Type B pancreatic cell (in vitro differentiated cells): ENCODE results near the gene EXTL1. TPM values are rescaled to one million over a fixed set of nuclear protein-coding genes. Genes with fewer than 3 reads are reported as not detected.

Experiments used
- DNase-seq: peaks from one replicate; pipeline ENCODE4 v3.0.0; 2021; ENCODE audit warnings: mixed read lengths; ENCODE audit not compliant: unreplicated experiment; ENCODE audit errors: extremely low spot score
- H3K27ac Mint-ChIP-seq: 2 replicates; pipeline ENCODE4 v1.8.0; 2021; ENCODE audit warnings: mild to moderate bottlenecking, mixed read lengths
- H3K27me3 Mint-ChIP-seq: 2 replicates; pipeline ENCODE4 v1.8.0; 2021; ENCODE audit warnings: mixed read lengths
- H3K36me3 Mint-ChIP-seq: 2 replicates; pipeline ENCODE4 v1.8.0; 2021; ENCODE audit warnings: mixed read lengths
- H3K4me1 Mint-ChIP-seq: one replicate; pipeline ENCODE4 v1.8.0; 2021; ENCODE audit warnings: mixed read lengths; ENCODE audit not compliant: unreplicated experiment
- H3K4me3 Mint-ChIP-seq: 2 replicates; pipeline ENCODE4 v1.8.0; 2021; ENCODE audit warnings: mild to moderate bottlenecking, mixed read lengths
- H3K9me3 Mint-ChIP-seq: 2 replicates; pipeline ENCODE4 v1.8.0; 2021; ENCODE audit warnings: mixed read lengths
- CTCF ChIP-seq: fragments of 200-600 bp; sonication (generic); conservative IDR thresholded peaks from 2 replicates; pipeline ENCODE4 v1.5.0; 2021; ENCODE audit warnings: antibody characterized with exemption, mild to moderate bottlenecking
- total RNA-seq: library from RNA; stranded (reverse); gene quantifications from 2 replicates; pipeline ENCODE4 v1.2.1, GENCODE V29; 2021; ENCODE audit warnings: low replicate concordance

The EXTL1 gene
- total RNA-seq, 1 donor from 2014 or later = 4.2 TPM

- DNase-seq = no peak
- TF ChIP-seq CTCF = no peak
- peaks cover 9% of the 10 kb centered on the region for H3K4me1 Mint-ChIP-seq
- H3K27ac Mint-ChIP-seq = no peak overlapping the region
- H3K4me3 Mint-ChIP-seq = no peak overlapping the region
- H3K9me3 Mint-ChIP-seq = no peaks in the 10 kb centered on the region
- H3K27me3 Mint-ChIP-seq = peaks cover 7% of the 10 kb centered on the region
- H3K36me3 Mint-ChIP-seq = no peaks in the 10 kb centered on the region
Observed at GRCh38 chr1:26027716-26028489, 6.3 kb downstream of the EXTL1 start.

- peaks cover 9% of the 10 kb centered on the region for H3K4me1 Mint-ChIP-seq
- H3K36me3 Mint-ChIP-seq = no peaks in the 10 kb centered on the region
- TF ChIP-seq CTCF = no peak
- no peak overlapping the region for H3K27ac Mint-ChIP-seq
- H3K4me3 Mint-ChIP-seq = no peak overlapping the region
- DNase-seq = no peak
- H3K9me3 Mint-ChIP-seq = no peaks in the 10 kb centered on the region
- H3K27me3 Mint-ChIP-seq = peaks cover 7% of the 10 kb centered on the region
Observed at GRCh38 chr1:26028490-26028980, 7.0 kb downstream of the EXTL1 start.

GRCh38 chr1:26029054-26029863, 7.7 kb downstream of the EXTL1 start:
- no peak for DNase-seq
- Mint-ChIP-seq H3K4me1 (peaks cover 9% of the 10 kb centered on the region), H3K9me3 (no peaks in the 10 kb centered on the region), H3K36me3 (no peaks in the 10 kb centered on the region), H3K4me3 (no peak overlapping the region), H3K27ac (no peak overlapping the region), H3K27me3 (peaks cover 7% of the 10 kb centered on the region)
- TF ChIP-seq CTCF = no peak

GRCh38 chr1:26029864-26030481, 8.4 kb downstream of the EXTL1 start:
- peak; percentile 29 for TF ChIP-seq CTCF
- Mint-ChIP-seq H3K4me1 (peaks cover 4% of the 10 kb centered on the region), H3K9me3 (no peaks in the 10 kb centered on the region), H3K4me3 (no peak overlapping the region), H3K27me3 (peaks cover 9% of the 10 kb centered on the region), H3K36me3 (no peaks in the 10 kb centered on the region), H3K27ac (no peak overlapping the region)
- DNase-seq = no peak

- Mint-ChIP-seq H3K27ac (no peak overlapping the region), H3K4me3 (no peak overlapping the region), H3K9me3 (no peaks in the 10 kb centered on the region), H3K36me3 (no peaks in the 10 kb centered on the region), H3K27me3 (peaks cover 9% of the 10 kb centered on the region), H3K4me1 (peaks cover 7% of the 10 kb centered on the region)
- DNase-seq = no peak
- no peak for TF ChIP-seq CTCF
Observed at GRCh38 chr1:26031196-26031595, 9.6 kb downstream of the EXTL1 start.
